Hematopoietic multipotent progenitor cell treated with erythropoietin and hydrocortisone succinate and interleukin-3 and kit ligand, for 17 days (in vitro differentiated cells): ENCODE data around the gene FSIP2.
"Not testable (repeated sequence)": the region's sequence is repeated elsewhere in the genome, so short reads cannot be mapped to it uniquely, and the experiment has no call there.

ENCODE experiments used
- DNase-seq: peaks from one replicate; pipeline ENCODE4 v3.0.0-alpha.2; 2015; ENCODE audit warnings: low spot score

The FSIP2 gene

DNA sequence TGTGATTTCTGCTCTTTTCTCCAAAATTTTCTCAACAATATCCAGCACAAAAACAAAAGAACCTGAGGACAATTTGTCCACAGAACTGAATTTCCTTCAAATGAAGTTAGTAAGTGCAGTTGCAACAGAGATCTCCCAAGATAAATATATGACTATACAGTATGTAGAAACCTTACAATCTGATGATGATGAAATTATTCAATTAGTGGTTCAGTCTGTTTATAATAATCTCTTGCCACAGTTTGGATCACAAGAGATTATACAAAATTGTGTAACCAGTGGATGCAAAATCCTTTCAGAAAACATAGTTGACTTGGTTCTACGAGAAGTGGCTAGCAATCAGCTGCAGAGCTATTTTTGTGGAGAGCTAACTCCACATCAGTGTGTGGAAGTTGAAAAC lies 68.7 kb downstream of the FSIP2 start:
- DNase-seq = no peak

DNA sequence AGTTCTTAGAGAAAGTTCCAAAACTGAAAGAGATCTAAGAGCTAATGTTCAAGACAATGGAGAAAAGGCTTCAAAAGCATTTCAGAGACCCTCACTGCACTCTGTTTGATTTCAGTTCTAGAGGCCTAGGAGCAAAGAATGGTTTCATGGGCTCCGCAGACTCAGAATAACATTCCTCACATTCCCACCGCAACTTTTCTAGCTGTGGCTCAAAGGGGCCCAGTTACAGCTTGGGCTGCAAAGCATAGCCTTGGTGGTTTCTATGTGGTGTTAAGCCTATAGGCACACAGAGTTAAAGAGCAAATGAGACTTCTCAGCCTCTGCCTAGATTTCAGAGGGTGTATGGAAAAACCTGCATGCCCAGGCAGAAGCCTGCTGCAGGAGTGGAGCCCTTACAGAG lies 73.0 kb downstream of the FSIP2 start:
- no peak for DNase-seq

DNA sequence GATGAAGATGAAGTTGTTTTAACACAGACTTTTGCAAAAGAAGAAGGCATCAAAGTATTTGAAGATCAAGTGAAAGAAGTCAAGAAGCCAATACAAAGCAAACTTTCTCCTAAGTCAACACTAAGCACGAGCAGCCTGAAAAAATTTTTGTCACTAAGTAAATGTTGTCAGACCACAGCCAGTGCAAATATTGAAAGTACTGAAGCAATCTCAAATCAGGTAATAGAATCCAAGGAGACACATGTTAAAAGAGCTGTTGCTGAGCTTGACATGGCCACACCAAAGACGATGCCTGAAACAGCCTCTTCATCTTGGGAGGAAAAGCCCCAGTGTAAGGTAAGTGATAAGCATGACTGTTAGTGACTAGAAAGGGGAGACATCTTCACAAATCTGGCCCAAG lies 75.1 kb downstream of the FSIP2 start:
- no peak for DNase-seq

DNA sequence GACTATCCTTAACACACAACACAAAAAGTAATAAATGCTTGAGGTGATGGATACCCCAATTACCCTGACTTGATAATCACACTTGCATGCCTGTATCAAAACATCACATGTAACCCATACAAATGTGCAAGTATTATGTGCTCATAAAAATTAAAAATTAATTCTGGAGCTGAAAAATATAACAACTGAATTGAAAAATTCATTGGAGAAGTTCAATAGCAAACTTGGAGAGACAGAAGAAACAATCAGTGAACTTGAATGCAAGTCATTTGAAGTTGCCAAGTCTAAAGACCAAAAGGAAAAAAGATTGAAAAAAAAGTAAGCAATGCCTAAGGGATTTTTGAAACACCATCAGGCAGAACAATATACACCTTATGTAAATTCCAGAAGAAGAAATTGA lies 79.4 kb downstream of the FSIP2 start:
- no peak for DNase-seq

DNA sequence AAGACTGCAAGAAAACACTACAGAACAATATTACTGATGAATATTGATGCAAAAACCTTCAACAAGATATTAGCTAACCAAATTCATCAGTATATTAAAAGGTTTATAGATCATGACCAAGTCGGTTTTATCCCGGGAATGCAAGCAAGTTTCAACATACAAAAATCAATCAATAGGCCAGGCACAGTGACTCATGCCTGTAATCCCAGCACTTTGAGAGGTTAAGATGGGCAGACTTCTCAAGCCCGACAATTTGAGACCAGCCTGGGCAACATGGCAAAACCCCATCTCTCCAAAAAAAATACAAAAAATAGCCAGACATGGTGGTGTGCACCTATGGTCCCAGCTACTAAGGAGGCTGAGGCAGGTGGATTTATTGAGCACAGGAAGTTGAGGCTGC lies 82.9 kb downstream of the FSIP2 start:
- DNase-seq = no peak

DNA sequence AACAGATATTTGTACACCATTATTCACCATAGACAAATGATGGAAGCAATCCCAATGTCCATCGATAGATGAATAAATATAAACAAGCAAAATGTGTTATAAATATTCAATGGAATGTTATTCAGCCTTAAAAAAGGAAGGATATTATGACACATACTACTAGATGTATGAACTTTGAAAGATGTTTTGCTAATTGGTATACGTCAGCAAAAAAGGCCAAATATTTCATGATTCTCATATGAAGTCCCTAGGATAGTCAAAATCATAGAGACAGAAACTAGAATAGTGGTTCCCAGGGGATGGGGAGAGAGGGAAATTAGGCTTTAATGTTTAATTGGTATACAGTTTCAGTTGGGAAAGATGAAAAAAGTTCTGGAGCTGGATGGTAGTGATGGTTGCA lies 85.2 kb downstream of the FSIP2 start:
- no peak for DNase-seq

DNA sequence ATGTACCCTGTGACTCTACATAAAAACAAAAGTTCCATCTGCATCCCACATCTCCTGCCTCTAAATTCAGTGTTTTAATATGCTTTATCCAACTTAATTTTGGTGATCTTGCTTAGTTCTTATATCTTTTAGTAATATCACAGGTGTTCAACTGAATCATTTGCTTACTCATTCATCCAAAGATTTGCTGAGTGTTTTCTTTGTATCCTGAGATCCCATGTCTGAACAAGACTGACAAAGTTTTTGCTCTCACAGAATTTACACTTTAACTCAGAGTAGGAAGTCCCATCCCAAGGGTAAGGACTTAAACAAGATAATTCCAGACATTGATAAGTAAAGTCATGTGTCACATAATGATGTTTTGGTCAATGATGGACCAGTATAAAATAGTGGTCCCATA lies 87.0 kb downstream of the FSIP2 start:
- no peak for DNase-seq

DNA sequence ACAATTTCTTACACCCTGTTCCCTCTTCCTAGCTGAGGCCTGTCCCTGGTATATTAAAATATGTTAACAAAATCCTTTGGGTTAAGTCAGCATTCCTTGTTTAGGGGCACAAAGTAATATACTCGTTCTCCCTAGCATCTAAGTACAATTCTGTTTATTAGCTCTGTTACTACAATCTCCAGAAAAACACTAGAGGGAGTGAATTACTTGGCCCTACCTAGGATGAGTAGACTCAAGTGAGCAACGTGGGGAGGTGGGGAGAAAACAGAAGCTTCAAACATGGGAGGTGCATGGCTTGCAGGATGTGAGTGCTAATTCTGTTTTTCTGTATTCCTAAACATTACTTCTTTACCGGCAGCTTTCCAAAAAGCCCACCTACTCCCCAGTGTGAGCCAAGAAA lies 89.7 kb downstream of the FSIP2 start:
- DNase-seq = no peak

DNA sequence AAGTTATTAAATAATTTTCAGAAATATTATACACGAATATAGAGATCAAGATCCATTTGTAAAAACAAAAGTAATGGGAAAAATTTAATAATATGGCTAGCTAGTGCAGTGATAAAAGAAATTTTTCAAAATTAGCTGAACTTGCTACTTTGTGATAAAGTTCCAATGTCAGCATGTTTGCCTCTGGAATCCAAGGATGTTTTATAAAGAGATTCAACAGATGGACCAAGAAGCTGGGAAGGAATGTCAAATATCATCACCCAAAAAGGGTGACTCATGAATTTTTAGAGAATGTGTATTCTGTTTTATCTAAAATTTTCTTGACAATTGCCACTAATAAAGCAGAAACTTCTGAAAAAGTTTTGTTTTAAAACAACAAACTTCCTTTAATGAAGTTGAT lies 95.3 kb downstream of the FSIP2 start:
- no peak for DNase-seq

DNA sequence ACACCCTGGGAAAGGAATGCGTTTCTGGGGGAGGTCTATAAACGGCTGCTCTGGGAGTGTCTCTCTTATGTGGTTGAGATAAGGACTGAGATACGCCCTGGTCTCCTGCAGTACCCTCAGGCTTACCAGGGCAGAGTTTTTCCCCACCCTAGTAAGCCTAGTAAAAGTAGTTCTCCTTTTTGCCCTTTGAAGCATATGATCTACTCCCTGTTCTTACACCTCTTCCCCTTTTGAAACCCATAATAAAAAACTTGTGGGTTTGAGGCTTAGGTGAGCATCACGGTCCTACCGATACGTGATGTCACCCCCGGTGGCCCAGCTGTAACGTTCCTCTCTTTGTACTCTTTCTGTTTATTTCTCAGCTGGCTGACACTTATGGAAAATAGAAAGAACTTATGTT lies 97.4 kb downstream of the FSIP2 start:
- DNase-seq = no peak

DNA sequence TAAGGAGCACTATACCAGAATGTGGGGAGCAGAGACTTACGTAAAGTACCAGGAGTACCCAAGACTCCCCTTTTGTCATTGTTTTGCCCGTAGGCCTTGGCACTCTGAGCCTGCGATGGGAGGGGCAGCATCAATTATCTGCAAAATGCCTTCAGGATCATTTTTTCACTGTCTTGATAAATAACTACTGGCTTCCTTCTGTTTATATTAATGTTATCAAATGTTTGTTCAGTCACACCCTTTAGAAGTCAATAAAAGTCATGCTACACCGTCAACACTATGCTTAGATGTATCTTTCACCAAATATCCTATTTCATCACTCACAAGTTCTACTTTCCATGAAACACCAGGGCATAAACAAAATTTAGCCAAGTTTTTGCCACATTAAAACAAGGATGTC lies 116.3 kb downstream of the FSIP2 start:
- no peak for DNase-seq

DNA sequence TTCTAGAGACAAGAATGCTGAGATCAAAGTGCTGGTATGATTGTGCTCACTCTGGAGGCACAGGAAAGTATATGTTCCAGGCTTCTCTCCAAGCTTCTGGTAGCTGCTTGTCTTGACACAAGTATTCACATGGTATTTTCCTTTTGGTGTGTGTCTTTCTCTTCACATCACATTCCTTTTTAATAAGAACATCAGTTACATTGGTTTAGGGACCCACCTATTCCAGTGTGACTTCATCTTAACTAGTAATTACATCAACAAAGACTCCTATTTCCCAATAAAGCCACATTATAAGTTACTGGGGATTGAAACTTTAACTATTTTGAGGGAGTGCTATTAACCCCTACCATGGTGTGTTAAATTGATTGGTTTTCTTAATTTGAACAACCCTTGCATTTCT lies 119.1 kb downstream of the FSIP2 start:
- no peak for DNase-seq

DNA sequence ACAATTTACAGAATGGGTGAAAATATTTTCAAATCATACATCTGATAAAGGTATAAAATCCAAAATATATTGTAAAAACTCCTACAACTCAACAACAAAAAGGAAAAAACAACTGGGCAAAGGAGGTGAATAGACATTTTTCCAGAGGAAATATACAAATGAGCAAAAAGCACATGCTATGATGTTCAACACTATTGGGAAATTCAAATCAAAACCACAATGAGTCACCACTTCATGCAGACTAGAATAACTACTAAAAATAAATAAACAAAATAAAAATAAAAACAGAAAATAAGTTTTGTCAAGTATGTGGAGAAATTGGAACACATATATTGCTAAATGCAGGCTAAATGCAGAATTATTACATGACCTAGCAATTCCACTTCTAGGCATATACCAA lies 120.9 kb downstream of the FSIP2 start:
- no peak for DNase-seq

DNA sequence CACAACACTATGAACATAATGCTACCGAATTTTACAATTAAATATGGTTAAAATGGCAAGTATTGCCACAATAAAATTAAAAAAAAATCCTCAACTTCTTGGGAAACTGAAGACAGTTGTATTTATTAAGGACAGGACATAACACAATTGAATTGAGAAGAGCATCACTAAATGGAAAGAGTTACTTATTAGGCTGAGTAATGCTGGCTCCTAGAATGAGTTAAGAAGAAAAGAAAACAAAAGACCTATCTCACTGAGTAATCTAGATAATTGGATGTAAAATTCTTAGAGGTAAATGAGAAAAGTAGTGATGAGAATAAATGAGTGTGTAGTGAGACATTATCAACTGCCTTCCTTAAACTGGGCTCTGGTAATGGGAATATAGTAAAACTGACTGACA lies 121.7 kb downstream of the FSIP2 start:
- no peak for DNase-seq

DNA sequence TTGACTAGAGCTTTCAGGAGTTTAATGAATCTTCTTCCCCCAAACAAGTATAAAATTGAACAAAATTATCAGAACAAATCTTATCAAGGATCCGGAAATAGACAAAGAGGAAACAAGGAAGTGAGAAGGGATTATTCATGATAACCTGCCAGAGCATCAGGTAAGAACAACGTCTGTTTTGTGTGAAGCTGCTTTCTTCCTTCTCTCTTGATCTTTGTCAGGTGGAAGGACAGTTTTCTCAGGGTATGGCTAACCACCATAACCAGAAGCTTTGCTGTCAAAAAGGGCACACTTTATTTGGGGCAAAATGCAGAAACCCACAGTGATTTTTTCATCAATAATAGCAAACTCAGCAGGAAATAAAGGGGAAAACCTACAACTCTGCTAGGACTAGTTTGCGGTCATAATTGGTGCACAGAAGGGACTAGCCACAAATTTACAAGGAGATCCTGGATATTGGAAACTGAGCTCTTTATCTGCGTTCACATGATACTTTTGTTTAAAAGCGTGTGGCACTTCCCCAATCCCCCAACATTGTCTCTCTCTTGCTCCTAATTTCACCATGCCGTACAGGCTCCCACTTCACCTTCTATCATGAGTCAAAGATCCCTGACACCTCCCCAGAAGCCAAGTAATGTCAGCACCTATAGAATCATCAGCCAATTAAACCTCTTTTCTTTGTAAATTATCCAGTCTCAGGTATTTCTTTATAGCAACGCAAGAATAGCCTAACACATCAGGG lies 124.2 kb downstream of the FSIP2 start:
- DNase-seq = no peak

DNA sequence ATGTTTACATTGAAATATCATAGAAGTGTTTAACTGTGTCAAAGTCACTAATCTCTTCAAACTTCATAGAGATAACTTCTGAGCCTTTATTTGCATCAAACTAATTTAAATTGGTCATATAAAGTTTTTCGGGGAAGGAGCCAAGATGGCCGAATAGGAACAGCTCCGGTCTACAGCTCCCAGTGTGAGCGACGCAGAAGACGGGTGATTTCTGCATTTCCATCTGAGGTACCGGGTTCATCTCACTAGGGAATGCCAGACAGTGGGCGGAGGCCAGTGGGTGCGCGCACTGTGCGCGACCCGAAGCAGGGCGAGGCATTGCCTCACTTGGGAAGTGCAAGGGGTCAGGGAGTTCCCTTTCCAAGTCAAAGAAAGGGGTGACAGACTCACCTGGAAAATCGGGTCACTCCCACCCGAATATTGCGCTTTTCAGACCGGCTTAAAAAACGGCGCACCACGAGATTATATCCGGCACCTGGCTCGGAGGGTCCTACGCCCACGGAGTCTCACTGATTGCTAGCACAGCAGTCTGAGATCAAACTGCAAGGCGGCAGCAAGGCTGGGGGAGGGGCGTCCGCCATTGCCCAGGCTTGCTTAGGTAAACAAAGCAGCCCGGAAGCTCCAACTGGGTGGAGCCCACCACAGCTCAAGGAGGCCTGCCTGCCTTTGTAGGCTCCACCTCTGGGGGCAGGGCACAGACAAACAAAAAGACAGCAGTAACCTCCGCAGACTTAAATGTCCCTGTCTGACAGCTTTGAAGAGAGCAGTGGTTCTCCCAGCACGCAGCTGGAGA lies 126.1 kb downstream of the FSIP2 start:
- not testable (repeated sequence) for DNase-seq

DNA sequence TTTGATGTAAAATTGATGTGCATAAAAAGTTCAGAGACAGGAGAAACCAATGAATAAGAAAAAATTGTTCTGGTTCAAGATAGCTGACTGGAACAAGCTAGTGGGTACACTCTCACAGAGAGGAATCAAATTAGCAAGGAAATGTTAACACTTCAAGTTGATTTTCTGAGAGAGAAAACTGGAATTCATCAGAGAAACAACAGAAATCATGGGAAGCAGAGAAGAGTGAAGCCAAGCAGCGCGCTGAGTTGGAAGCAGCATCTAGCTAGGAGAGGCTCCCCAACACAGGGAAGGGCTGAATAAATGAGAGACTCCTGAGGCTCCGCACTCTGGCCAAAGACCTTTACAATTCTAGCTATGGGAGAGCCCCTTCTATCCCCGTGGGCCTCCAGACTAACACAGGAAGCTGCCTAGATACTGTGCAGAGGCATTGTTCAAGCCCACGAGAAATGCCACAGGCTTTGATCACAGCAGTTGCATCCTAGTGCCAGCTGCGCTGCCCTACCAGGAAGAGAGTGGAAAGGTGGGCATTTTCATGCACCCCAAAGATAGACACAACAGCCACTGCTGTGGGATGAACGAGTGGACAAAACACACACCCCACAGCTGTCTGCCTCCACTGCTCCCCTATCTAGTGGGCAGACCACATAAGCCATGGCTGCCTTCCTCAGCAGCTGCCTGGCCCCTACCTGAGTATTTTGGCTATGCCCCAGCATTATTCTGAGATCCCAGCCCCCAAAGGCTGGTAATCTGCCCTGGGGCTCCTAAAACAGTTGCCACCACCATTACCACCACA lies 136.7 kb downstream of the FSIP2 start:
- DNase-seq = no peak

DNA sequence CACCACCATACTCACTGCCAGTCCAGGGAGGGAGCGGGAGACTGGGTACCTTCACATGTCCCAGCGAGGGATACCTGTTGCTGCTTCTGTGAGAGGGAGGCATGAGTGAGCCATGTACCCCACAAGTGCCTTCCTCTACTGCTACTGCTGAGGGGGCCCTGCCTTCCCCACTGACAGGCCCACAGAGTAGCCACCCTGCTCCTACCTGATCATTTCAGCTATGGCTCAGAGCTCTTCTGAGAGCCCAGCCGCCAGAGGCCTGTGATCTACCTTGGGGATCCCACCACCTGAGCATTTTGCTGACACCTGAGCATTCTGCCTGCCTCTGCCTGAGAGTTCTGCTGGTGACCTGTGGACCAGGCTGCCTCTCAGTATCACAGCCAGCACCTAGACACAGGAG lies 137.6 kb downstream of the FSIP2 start:
- no peak for DNase-seq

DNA sequence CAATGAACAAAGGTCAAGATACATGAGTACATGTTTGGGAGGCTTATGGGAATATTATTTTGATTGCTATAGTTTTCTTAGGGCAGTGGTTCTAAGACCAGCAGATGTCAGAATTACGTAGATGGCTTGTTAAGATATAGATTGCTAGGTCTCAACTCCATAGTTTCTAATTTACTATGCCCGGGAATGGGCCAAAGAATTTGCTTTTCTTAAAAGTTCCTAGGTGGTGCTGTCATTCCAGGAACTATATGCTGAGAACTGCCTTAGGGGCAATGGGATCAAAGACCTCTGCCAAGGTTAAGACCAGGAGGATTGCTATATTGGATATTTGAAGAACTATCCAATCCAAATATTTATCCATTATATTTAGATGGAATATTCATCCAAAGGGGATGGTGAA lies 141.8 kb downstream of the FSIP2 start:
- no peak for DNase-seq
